Transverse colon (tissue), 3 donors: Measurements from ENCODE around the gene TBC1D22B.

Experiments used
- POLR2A ChIP-seq: fragments of 450-650 bp; IDR thresholded peaks from one replicate; pipeline ENCODE4 v1.6.1; 2016; ENCODE audit warnings: antibody characterized with exemption, mild to moderate bottlenecking, moderate library complexity
- TF ChIP-seq, protein P1 (sequence below), 5 experiments: fragments of 200-600 bp in 3 of 5; fragments of 450-650 bp in 2 of 5; sonication (generic) in 3 of 5; IDR thresholded peaks; 1 replicate in 2 of 5; 2 replicates in 3 of 5; pipeline ENCODE4 v1.5.1; 2016 to 2017; ENCODE audit warnings: antibody characterized with exemption in 5 of 5, inconsistent platforms in 3 of 5, mild to moderate bottlenecking in 2 of 5, moderate library complexity in 1 of 5

DNA sequence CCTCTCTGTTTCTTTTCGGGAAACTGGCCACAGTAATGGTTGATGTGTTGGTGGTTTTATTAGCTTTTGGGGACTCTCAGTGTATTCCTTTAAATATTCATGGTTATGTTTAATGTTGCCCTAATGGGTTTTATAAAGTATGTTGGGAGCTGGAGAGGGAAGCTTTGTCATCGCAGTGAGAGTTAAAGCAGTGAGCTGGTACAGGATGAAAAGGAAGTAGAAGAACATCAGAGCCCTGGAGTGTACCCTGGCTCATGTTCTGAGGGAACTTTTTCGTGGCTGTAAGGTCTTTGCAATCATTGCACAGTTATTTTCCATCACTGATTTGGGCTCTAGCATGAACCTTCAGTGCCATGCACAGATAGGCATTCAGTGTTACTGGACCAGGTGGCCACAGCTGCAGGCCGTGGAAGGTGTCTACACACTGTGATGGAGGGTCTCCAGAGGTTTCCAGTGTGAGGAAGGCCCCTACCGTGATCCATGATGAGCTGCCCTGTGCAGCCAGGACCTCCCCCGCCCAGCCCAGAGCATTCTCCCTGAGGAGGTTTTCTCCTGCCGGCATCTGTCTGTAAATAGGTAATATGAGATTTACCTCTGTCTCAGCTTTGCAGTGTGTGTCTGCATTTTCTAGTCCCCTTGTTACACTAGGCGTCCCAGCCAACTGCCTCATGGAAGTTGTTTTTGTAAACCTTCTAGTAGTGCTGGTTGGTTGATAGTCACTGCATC, 22.8 kb downstream of the TBC1D22B start:
- TF ChIP-seq POLR2A: no peak
- TF ChIP-seq, protein P1, sequence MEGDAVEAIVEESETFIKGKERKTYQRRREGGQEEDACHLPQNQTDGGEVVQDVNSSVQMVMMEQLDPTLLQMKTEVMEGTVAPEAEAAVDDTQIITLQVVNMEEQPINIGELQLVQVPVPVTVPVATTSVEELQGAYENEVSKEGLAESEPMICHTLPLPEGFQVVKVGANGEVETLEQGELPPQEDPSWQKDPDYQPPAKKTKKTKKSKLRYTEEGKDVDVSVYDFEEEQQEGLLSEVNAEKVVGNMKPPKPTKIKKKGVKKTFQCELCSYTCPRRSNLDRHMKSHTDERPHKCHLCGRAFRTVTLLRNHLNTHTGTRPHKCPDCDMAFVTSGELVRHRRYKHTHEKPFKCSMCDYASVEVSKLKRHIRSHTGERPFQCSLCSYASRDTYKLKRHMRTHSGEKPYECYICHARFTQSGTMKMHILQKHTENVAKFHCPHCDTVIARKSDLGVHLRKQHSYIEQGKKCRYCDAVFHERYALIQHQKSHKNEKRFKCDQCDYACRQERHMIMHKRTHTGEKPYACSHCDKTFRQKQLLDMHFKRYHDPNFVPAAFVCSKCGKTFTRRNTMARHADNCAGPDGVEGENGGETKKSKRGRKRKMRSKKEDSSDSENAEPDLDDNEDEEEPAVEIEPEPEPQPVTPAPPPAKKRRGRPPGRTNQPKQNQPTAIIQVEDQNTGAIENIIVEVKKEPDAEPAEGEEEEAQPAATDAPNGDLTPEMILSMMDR (IDR thresholded peaks at IDR 0.05): no peak
